Tibial nerve (tissue), 3 donors: ENCODE measurements around the gene CNOT1.

Experiments
- CTCF ChIP-seq, 5 experiments: fragments of 200-600 bp in 3 of 5; fragments of 450-650 bp in 2 of 5; sonication (generic) in 3 of 5; IDR thresholded peaks; one replicate each; pipeline ENCODE4 v1.5.1; 2016 to 2019; ENCODE audit warnings: antibody characterized with exemption in 5 of 5, mild to moderate bottlenecking in 3 of 5, moderate library complexity in 2 of 5
- POLR2A ChIP-seq, 2 donors: fragments of 450-650 bp; IDR thresholded peaks; one replicate each; pipeline ENCODE4 v1.6.1; 2017; ENCODE audit warnings: antibody characterized with exemption in 2 of 2, mild to moderate bottlenecking in 2 of 2, moderate library complexity in 2 of 2

- TF ChIP-seq CTCF (IDR thresholded peaks at IDR 0.05), result no peak
- TF ChIP-seq POLR2A (IDR thresholded peaks at IDR 0.05), result no peak
Measured at GRCh38 chr16:58476791-58477190, 152.8 kb downstream of the CNOT1 start.
